GM18505 (cell line): ENCODE measurements around the gene ECI2.

ENCODE experiments used
- ATAC-seq: cut with Tn5 transposase; IDR thresholded peaks from one replicate; pipeline ENCODE4 v1.9.1; 2021; ENCODE audit not compliant: unreplicated experiment
- POLR2A ChIP-seq: IDR thresholded peaks from 4 replicates; pipeline ENCODE4 v1.6.1; 2011; ENCODE audit warnings: borderline replicate concordance; ENCODE audit not compliant: insufficient read depth, insufficient read length; ENCODE audit errors: extremely low read depth

ECI2 gene

DNA sequence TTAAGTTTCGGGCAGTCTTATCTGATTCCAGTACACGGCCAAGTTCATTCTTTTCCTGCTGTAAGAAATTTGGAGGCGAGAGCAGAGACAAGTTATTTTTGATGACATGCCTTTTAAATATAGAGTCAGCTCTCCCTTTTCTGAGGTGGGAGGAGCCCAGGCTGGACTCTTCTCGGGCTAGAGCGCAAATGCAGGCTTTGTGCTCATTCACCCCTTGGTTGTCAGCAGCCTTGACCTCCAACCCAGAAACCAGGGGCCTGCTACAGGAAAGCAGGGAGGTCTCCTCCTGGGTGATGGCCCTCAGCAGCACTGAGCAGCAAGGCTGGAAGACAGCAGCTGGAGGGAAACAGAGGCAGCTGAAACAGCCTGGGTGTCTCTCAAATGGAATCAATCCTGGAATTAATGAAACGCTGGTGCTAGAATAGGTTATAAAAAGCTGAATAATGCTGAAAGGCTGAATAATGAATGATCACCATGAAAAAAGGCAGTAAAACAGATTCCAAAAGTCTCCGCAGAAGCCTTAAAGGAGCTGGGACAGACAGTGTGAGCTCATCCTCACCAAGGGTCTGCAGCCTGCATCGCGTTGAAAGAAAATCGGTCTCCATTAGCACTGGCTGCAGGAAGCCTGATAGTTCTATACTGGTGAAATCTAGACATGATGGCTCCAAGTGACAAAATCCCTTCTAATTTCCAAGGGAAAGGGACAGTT, 28.2 kb upstream of the ECI2 start:
- TF ChIP-seq POLR2A, result no peak
- ATAC-seq, result no peak

DNA sequence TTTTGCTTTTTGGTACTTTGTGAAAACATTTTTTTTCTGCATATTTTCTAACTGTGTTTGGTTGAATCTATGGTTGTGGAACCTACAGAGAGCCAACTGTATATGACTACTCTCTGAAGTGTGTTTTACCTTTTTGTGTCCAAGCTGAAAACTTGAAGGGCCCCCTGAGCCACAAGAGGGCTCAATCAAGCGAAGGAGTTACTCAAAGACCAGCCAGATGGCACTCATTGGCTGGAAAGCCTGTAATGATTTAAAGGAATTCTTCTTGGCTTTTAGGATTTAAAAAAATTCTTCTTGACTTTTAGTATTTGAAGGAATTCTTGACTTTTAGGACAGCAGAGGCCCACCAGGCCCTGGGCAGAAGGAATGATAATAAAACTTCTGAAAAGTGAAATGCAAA, 27.0 kb upstream of the ECI2 start:
- TF ChIP-seq POLR2A, result no peak
- ATAC-seq, result no peak

DNA sequence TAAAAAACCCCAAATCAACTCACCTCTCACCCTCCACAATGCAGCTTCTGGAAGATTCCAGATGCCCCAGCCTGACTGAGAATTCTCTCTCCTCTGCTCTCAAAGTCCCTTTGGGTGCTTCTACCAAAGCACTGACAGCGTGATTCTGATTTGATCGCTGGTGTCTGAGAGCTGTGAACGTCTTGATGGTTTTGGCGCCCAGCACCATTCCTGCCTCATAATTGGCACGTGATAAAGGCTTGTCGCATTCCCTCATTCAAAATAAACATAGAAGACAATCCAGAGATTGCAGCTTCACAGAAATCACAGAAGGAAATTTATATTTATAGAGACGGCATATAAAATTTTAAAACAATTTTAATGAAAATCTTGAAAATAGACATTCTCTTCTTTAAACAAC, 24.1 kb upstream of the ECI2 start:
- ATAC-seq, result no peak
- TF ChIP-seq POLR2A, result no peak

DNA sequence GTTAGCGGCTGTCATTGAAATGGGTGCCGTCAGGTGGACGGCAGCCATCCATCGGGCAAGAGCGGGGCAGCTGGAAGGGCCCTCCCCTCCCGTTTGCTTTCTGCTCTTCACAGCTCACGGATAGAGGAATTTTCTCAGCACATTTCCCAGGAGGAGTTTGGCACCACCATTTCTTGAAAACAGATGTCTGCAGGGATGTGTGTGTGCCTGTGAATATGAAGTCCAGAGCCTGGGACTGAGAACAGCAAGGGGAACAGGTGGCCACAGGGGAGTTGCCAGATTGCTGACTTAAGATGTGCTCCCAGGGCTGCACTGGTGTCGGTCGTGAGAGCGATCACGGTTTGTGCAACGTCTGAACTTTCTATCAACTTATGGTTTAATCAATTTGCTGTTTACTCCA, 22.1 kb upstream of the ECI2 start:
- no peak for TF ChIP-seq POLR2A
- ATAC-seq, result no peak

DNA sequence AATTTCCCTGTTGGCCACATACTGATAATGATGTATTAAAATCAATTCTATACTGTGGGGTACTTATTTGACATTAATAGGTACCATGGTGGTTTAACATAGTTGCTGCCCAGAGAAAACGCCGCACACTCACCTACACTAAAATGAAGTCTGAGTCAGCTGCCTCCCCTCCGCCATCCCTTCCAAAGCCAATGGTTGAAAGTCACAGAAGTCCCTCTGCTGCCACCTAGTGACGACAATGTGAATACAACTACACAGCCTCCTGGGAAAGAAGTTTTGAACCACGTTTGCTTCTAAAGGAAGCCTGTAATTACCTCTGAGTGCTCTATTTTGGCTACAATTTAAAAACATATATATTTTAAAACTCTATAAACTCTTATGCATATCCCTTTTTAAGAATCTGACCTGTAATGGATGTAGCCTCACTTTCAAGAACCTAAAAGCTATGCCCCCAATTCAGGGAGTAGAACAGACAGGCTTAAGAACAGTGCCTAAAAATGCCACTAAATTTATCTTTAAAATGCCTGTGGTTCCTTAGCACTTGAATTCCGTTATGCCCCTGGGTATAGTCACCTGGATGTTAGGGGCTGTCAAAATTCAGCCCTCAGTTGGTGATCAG, 20.6 kb upstream of the ECI2 start:
- no peak for ATAC-seq
- no peak for TF ChIP-seq POLR2A

DNA sequence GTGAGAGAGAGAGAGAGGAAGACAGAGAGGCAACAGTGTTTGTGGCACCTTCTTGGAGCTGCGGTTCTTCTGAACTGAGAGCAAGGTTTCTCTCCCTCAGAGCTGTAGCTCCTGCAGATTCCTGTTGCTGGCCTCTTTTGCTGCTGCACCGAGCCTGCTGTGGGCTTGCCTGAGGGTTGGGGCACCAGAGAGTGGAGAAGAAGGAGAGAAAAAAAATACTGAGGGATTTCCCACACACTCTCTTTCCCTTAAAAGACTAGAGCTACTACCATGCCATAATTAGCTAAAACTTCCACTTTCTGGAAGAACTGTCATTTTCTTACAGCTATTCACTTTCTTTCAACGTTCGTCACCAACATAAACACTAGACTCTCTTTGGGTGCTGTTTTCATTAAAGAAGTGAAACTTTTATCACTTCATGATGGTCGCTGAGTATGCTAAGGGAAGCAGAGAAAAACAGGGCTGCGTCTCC, 18.2 kb upstream of the ECI2 start:
- ATAC-seq, result no peak

DNA sequence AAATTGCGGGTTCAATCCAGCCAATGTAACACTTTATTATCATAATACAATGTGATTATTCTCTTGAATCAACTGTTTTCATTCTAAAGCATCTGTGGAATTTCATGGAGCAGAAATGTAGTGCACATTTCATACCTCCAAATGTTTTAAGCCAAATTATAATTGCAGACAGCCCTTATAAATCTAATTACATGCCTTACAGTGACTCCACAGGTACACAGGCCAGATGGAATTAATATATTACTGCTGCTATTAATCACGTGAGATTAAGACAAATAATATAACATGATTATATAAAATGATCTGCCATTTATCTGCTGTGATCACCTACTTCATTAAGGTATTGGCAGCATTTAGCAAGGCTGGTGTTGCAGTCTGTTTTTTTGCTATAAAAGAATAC, 9.7 kb upstream of the ECI2 start:
- no peak for TF ChIP-seq POLR2A
- ATAC-seq, result no peak

More for the DNA sequence above, 18.2 kb upstream of the ECI2 start:
- no peak for TF ChIP-seq POLR2A

DNA sequence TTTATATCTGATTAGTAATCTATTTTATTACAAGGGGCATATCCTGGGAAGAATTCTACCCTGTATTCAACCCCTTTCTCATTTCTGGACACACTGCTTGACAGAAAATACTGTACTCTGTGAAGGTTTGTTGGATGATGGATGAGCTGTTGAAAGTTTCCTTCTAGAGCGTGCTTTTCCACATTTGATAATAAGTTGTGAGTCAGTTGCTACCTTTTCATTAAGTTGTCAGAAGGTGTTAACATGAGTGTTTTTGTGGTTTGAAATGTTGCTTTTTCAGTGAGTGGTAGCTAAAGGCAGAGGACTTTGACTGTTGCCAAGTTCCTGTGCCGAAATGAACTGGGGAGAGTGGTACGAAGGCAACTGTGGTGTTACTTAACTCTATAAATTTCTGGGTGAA, 3.9 kb upstream of the ECI2 start:
- no peak for TF ChIP-seq POLR2A

DNA sequence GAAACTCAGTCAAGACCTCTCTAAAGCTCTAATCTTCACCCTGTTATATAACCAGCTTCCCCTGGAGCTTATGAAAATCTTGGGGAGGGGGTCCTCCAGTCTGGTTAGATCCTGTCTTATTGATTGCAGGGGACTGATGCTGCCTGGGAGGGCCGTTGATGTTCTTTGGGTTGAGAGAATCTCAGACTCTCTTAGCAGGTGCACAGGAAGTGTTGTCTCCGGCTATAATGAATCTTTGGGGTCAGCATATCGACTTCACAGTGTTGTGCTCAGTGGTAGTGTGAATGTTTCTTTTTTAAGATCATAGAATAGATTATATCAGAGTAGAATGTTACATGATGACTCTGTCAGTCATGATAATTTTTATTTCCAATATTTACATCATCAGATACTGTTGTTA, 2.8 kb upstream of the ECI2 start:
- TF ChIP-seq POLR2A, result no peak
- no peak for ATAC-seq

More for the DNA sequence above, 3.9 kb upstream of the ECI2 start:
- ATAC-seq, result no peak

DNA sequence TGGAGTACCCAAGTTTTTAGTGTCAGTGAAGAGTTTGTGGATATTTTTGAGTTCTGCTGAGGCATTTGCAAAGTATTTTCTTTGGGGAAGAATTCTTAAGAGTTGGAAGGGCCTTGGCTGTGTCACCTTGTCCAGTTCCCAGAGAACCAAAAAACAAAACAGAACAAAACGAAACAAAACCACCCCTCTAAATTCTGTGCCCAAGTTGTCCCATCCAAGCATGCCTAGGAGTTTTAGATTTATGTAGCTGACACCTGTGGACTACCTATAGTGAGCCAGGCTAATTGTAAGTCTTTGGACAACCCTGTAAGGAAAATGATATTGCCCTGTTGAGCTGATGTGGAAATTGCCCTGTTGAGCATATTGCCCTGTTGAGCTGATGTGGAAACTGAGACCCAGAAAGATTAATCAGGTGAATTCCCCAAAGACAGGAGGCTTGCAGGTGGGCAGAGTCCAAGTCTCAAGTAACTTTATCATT, 1.0 kb upstream of the ECI2 start:
- no peak for TF ChIP-seq POLR2A
- ATAC-seq, result no peak

DNA sequence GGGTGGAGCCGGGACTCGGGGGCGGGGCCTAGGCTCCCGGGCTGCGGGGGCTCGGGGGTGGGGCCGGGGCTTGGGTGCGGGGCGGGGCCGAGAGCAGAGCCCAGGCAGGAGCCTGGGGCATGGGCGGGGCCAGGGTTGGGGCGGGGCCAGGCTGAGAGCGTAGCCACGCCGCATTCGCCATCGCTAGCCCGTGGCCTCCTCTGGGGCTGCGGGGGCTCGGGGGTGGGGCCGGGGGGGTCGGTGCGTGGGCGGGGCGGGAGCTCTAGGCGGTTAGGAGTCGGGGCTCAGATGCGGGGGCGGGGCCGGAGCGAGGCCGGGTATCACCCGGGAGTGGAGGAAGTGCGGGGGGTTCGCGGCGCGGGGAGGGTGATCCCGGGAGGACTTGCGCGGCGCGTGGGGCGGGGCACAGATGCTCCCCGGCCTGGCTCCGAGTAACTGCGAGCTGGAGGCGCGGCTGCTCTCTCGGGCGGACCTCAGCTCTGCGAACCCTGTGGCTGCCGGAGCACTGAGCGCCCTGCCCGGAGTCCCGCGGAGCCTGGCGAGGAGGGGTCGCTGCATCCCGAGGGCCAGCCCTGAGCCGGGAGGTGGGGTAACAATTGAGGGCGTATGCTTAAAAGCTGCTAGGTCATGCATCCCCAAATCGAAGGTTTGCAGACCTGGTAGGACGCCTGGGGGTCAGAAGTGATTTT, 434 bp upstream of the ECI2 start:
- peak; percentile 75 for ATAC-seq
- peak; percentile 39 for TF ChIP-seq POLR2A

DNA sequence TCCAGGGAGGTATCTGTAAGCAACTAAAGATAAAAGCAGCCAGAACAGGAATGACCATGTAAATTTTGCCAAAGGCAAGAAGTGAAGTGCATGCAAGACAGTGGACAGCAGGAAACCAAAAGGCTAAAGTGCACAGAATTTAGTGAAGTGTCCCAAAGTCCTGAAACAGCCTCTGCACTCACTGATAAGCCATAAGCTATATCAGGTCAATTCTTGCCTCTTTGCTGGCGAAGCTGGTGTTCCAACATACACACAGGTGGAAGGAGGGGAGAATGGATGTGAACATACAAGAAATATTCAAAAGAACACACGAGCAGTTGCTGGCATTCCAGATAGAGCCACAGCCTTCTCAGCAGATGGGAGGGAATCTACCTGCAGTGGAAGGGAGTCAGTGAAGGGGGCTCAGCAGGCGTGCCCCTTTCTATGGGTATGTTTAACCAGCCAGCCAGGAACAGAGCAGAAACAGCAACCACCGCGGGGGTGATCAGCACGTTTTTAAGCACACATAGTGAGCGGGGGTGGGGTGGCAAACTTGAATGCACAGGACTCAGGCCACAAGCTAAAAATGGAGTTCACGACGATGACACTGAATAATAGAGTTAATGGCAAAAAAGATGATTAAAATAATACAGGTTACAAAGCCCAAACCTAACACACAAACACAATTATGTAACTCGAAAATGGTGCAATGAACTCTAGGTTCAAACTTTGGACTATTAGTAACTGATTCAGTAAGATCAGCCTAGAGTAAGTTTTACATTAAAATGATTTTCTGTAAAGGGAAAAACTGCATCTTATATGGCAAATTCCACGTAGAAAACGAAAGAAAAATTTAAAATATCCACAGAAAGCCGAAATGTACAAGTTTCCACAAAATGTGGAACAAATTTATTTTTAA, 1.2 kb downstream of the ECI2 start:
- no peak for TF ChIP-seq POLR2A
- ATAC-seq, result no peak
